ENCODE results near the gene SHISA7. TPM values are rescaled to one million over a fixed set of nuclear protein-coding genes. Genes with fewer than 3 reads are reported as not detected.

SHISA7 gene
- total and polyA plus RNA-seq, 7 donors: 0.04 to 0.41 (median 0.32) TPM; not detected in 3

- Histone ChIP-seq H3K36me3 (no peaks in the 10 kb centered on the region), H3K9me3 (no peaks in the 10 kb centered on the region), H3K4me3 (no peak overlapping the region), H3K27me3 (no peaks in the 10 kb centered on the region), H3K27ac (peak overlapping the region in 1 of 4 donors; percentile 36), H3K4me1 (peaks cover 0 to 9% (median 4%) of the 10 kb centered on the region in 4 donors)
- WGBS, 2 donors: 25 to 33% methylated on average over 29 of the region's 29 CpGs
- intact Hi-C loops (cut with DNase I): loop anchor here (1.0 kb wide), 1 partner anchor 37 kb away; no protein-coding TSS in a partner anchor
- DNase-seq: peak; percentile 84
- peak; percentile 91 to 99 (median 94) for TF ChIP-seq CTCF (IDR thresholded peaks at IDR 0.05)
- TF ChIP-seq POLR2A (IDR thresholded peaks at IDR 0.05): no peak
- TF ChIP-seq EP300 (IDR thresholded peaks at IDR 0.05): peak in 1 of 4 donors; percentile 30
Observed at GRCh38 chr19:55467236-55468053, 24.3 kb upstream of the SHISA7 start.

GRCh38 chr19:55466241-55466614 is 23.1 kb upstream of the SHISA7 start:
- DNase-seq: no peak
- H3K36me3 ChIP-seq: no peaks in the 10 kb centered on the region
- WGBS, 2 donors: 77 to 86% methylated on average over 4 of the region's 4 CpGs
- H3K4me1 ChIP-seq: peaks cover 0 to 17% (median 7%) of the 10 kb centered on the region in 4 donors
- H3K9me3 ChIP-seq: no peaks in the 10 kb centered on the region
- H3K27ac ChIP-seq: no peak overlapping the region
- TF ChIP-seq EP300 (IDR thresholded peaks at IDR 0.05) (no peak), POLR2AphosphoS5 (IDR thresholded peaks at IDR 0.05) (no peak), POLR2A (IDR thresholded peaks at IDR 0.05) (no peak), CTCF (IDR thresholded peaks at IDR 0.05) (no peak)
- no peaks in the 10 kb centered on the region for H3K27me3 ChIP-seq
- intact Hi-C loops (cut with DNase I): no loop called here
- H3K4me3 ChIP-seq: no peak overlapping the region

GRCh38 chr19:55465460-55466240 is 22.6 kb upstream of the SHISA7 start:
- no peak for DNase-seq

GRCh38 chr19:55464662-55465054 is 21.6 kb upstream of the SHISA7 start, which contains the start of gene C19orf85:
TSS of gene C19orf85 (minus strand) at chr19:55464751. CDS start at chr19:55464554, 197 bp downstream.
- WGBS, 2 donors: 61 to 64% methylated on average over 14 of the region's 14 CpGs

More at GRCh38 chr19:55465460-55466240, 22.6 kb upstream of the SHISA7 start:
- no peak for TF ChIP-seq POLR2AphosphoS5 (IDR thresholded peaks at IDR 0.05)
- TF ChIP-seq CTCF (IDR thresholded peaks at IDR 0.05): no peak
- TF ChIP-seq POLR2A (IDR thresholded peaks at IDR 0.05): no peak
- no peak for TF ChIP-seq EP300 (IDR thresholded peaks at IDR 0.05)
- Histone ChIP-seq H3K9me3 (no peaks in the 10 kb centered on the region), H3K27ac (no peak overlapping the region), H3K4me3 (no peak overlapping the region), H3K27me3 (no peaks in the 10 kb centered on the region), H3K36me3 (no peaks in the 10 kb centered on the region), H3K4me1 (peaks cover 0 to 22% (median 11%) of the 10 kb centered on the region in 4 donors)
- 69 to 82% methylated on average over 11 of the region's 11 CpGs for WGBS, 2 donors
- intact Hi-C loops (cut with DNase I): no loop called here

More at GRCh38 chr19:55464662-55465054, 21.6 kb upstream of the SHISA7 start, which contains the start of gene C19orf85:
- H3K4me1 ChIP-seq: peaks cover 0 to 32% (median 21%) of the 10 kb centered on the region in 4 donors
- H3K9me3 ChIP-seq: no peaks in the 10 kb centered on the region
- H3K27ac ChIP-seq: no peak within 1 kb of the TSS
- H3K27me3 ChIP-seq: no peaks in the 10 kb centered on the region
- TF ChIP-seq POLR2AphosphoS5 (IDR thresholded peaks at IDR 0.05) (no peak), EP300 (IDR thresholded peaks at IDR 0.05) (no peak), POLR2A (IDR thresholded peaks at IDR 0.05) (no peak), CTCF (IDR thresholded peaks at IDR 0.05) (no peak)
- no peaks in the 10 kb centered on the region for H3K36me3 ChIP-seq
- H3K4me3 ChIP-seq: no peak within 1 kb of the TSS
- no peak for DNase-seq
- intact Hi-C loops (cut with DNase I): no loop called here
